GM12878 (cell line): ENCODE measurements around the gene CBFB. TPM values are rescaled to one million over a fixed set of nuclear protein-coding genes. Genes with fewer than 3 reads are reported as not detected.

Experiments used
- ATAC-seq: fragments of 200-7000 bp; cut with Tn5 transposase; 3 replicates; pipeline ENCODE4 v1.9.1; 2020; ENCODE audit warnings: mild to moderate bottlenecking, moderate library complexity
- BruUV-seq: library from RNA; stranded (reverse); fragments of 400-500 nt; replicated peaks from 2 replicates; lab custom pipeline; 2021; lab: Mats Ljungman, UMichigan
- CTCF ChIA-PET: fragments of 300-600 bp; sonication (Branson Sonifier 250); formaldehyde crosslinking; extraction: SDS; loops from one replicate; lab custom pipeline; 2021; ENCODE audit warnings: inconsistent platforms; lab: Yijun Ruan, JAX
- POLR2A ChIA-PET: fragments of 350-600 bp; formaldehyde crosslinking; extraction: SDS; loops from one replicate; lab custom pipeline; 2021; ENCODE audit warnings: inconsistent platforms; lab: Charles Lee
- RAD21 ChIA-PET: fragments of 300-600 bp; sonication (Branson Sonifier 250); formaldehyde crosslinking; loops from one replicate; lab custom pipeline; 2023; ENCODE audit warnings: antibody characterized with exemption; ENCODE audit not compliant: unreplicated experiment; lab: Charles Lee
- SMC1A ChIA-PET: fragments of 300-600 bp; sonication (Branson Sonifier 250); formaldehyde crosslinking; loops from one replicate; lab custom pipeline; 2023; ENCODE audit not compliant: unreplicated experiment, uncharacterized antibody; lab: Charles Lee
- DNase-seq: peaks from one replicate; pipeline ENCODE4 v3.0.0-alpha.2; 2011; ENCODE audit warnings: low read depth, low spot score
- FAIRE-seq: peaks from 3 replicates; lab custom pipeline; 2011; peaks lifted over from hg19 to GRCh38; lab: Jason Lieb, UNC
- H2AFZ ChIP-seq: 2 replicates; pipeline ENCODE4 v1.6.0; 2011; ENCODE audit warnings: low read depth, low read length, control low read depth; ENCODE audit not compliant: control insufficient read depth
- H3K27ac ChIP-seq: 2 replicates; pipeline ENCODE4 v1.5.1; 2011; ENCODE audit warnings: control low read depth; ENCODE audit not compliant: control insufficient read depth, insufficient read depth
- H3K27me3 ChIP-seq, 2 experiments: replicated peaks in 1 of 2; 2 replicates each; pipeline versions ENCODE4 v1.6.0 to v1.6.1; 2011; ENCODE audit warnings: low read length in 1 of 2; ENCODE audit not compliant: control insufficient read depth in 2 of 2, insufficient read depth in 2 of 2
- H3K36me3 ChIP-seq, 2 experiments: 2 replicates each; pipeline ENCODE4 v1.5.1; 2011; ENCODE audit warnings: low read length in 1 of 2; ENCODE audit not compliant: control insufficient read depth in 2 of 2, insufficient read depth in 2 of 2
- H3K4me1 ChIP-seq: 2 replicates; pipeline ENCODE4 v1.6.1; 2011; ENCODE audit warnings: mild to moderate bottlenecking, low read length, moderate library complexity, mixed read lengths; ENCODE audit not compliant: control insufficient read depth, insufficient read depth
- H3K4me2 ChIP-seq: 2 replicates; pipeline ENCODE4 v1.6.0; 2011; ENCODE audit warnings: control low read depth; ENCODE audit not compliant: control insufficient read depth, insufficient read depth
- H3K4me3 ChIP-seq: fragments of 200-600 bp; sonication (generic); 2 replicates; pipeline ENCODE4 v1.5.1; 2016
- H3K79me2 ChIP-seq: 2 replicates; pipeline ENCODE4 v1.6.0; 2011; ENCODE audit warnings: low read length; ENCODE audit not compliant: control insufficient read depth, insufficient read depth
- H3K9ac ChIP-seq: 2 replicates; pipeline ENCODE4 v1.8.0; 2011; ENCODE audit warnings: low read length, control low read depth, mixed read lengths; ENCODE audit not compliant: control insufficient read depth, insufficient read depth
- H3K9me3 ChIP-seq: replicated peaks from 3 replicates; pipeline ENCODE4 v1.5.1; 2011; ENCODE audit warnings: mild to moderate bottlenecking, low read length; ENCODE audit not compliant: control insufficient read depth, insufficient read depth
- H4K20me1 ChIP-seq: 2 replicates; pipeline ENCODE4 v1.6.0; 2011; ENCODE audit not compliant: control insufficient read depth, insufficient read depth
- NFYA ChIP-seq: IDR thresholded peaks from 2 replicates; pipeline ENCODE4 v1.6.1; 2011; ENCODE audit warnings: low read depth, mild to moderate bottlenecking, low read length, improper control_type of control experiment, borderline replicate concordance
- NR2F1 ChIP-seq: fragments of 450-650 bp; conservative IDR thresholded peaks from 2 replicates; pipeline ENCODE4 v1.6.1; 2017; ENCODE audit warnings: mild to moderate bottlenecking
- SMARCA5 ChIP-seq: fragments of 450-650 bp; IDR thresholded peaks from 2 replicates; pipeline ENCODE4 v1.6.1; 2017; ENCODE audit warnings: mild to moderate bottlenecking
- WGBS: methylation state at CpG from one replicate; pipeline ENCODE4 v1.1.6; 2016; ENCODE audit warnings: low lambda C conversion rate; ENCODE audit not compliant: insufficient replicate concordance, insufficient coverage; ENCODE audit errors: missing lambda C conversion rate; 5-methylcytosine and 5-hydroxymethylcytosine counted together
- in situ Hi-C: fragments of 300-500 bp; cut with MboI; formaldehyde crosslinking; loops from 9 replicates; pipeline ENCODE4 v1.14.3; 2018; ENCODE audit warnings: mixed read lengths
- intact Hi-C: fragments of 100-400 bp; cut with micrococcal nuclease; formaldehyde crosslinking; loops from one replicate; pipeline ENCODE4 v1.14.2; 2022; ENCODE audit not compliant: unreplicated experiment
- polyA plus RNA-seq, 11 experiments: library from polyadenylated mRNA; depleted of rRNA in 4 of 11; unstranded in 6 of 11; stranded (reverse) in 5 of 11; fragments of >200 nt; fragmentation: Nextera tagmentation in 4 of 11; fragmentation: Illumina TruSeq in 1 of 11; extraction: Ambion mirVana in 4 of 11; extraction: Trizol in 1 of 11; gene quantifications; 1 replicate in 1 of 11; 2 replicates in 10 of 11; pipeline versions ENCODE4 v1.2.1 to v1.2.3, GENCODE V29; 2011 to 2016; ENCODE audit warnings: inconsistent platforms in 2 of 11, missing spikeins in 2 of 11, low read depth in 1 of 11
- total RNA-seq, 4 experiments: library from RNA; depleted of rRNA in 3 of 4; stranded (reverse); fragments of >200 nt in 3 of 4; fragmentation: Illumina TruSeq in 1 of 4; extraction: Trizol in 1 of 4; gene quantifications; 2 replicates each; pipeline versions ENCODE4 v1.2.1 to v1.2.3, GENCODE V29; 2013 to 2021
- TF ChIP-seq, protein P1 (sequence below), 3 experiments: IDR thresholded peaks in 2 of 3; conservative IDR thresholded peaks in 1 of 3; 2 replicates each; pipeline ENCODE4 v1.5.1; 2011; ENCODE audit warnings: low read depth in 3 of 3, low read length in 3 of 3, mild to moderate bottlenecking in 3 of 3, control low read depth in 2 of 3, moderate library complexity in 2 of 3, inconsistent platforms in 1 of 3, mixed read lengths in 1 of 3; ENCODE audit not compliant: control insufficient read depth in 2 of 3, insufficient read depth in 1 of 3; ENCODE audit errors: extremely low read depth in 1 of 3
- TF ChIP-seq, protein P2 (sequence below): fragments of 450-650 bp; conservative IDR thresholded peaks from 2 replicates; pipeline ENCODE4 v1.6.1; 2017; ENCODE audit warnings: mild to moderate bottlenecking, moderate library complexity
- TF ChIP-seq, protein P3 (sequence below): fragments of 450-650 bp; formaldehyde crosslinking; IDR thresholded peaks from 2 replicates; pipeline ENCODE4 v1.5.0; 2022; ENCODE audit warnings: mild to moderate bottlenecking, missing genetic modification characterization

The CBFB gene
- total and polyA plus RNA-seq, 10 of the 15 experiments (the other 5 are each of a cell fraction or from before 2014, with no cell fraction given), result 25.3 to 83.8 (median 65.7) TPM

DNA sequence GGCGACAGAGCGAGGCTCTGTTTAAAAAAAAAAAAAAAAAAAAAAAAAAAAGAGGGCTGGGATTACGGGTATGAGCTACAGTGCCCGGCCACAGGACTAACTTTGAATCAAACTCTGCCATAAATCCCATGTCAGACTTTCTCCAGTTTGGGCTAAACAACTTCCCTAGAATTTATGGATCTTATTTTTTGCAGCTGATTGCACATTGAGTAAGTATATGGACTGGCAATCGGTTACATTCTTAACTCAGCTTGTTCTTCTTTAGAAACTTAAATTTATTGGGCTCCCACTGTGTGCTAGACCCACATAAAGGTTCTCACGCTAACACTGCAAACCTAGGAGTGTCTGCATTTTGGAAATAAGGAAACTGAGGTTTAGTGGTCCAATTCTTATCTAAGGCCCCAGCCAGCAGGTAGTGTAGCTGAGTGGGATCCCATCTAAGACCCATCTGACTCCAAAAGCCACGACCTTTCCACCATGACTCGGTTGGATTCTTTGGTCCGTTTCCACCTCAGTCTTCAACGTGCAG, 718 bp upstream of the CBFB start:
- Histone ChIP-seq H3K4me1 (peaks cover 13% of the 10 kb centered on the region), H2AFZ (peak overlapping the region; percentile 97), H3K79me2 (peaks cover 46% of the 10 kb centered on the region), H3K9me3 (no peaks in the 10 kb centered on the region), H4K20me1 (no peaks in the 10 kb centered on the region), H3K27me3 (no peaks in the 10 kb centered on the region), H3K9ac (peak overlapping the region; percentile 99), H3K36me3 (peaks cover 0 to 3% of the 10 kb centered on the region in 2 experiments; a peak in 1 of 4 replicates), H3K27ac (peak overlapping the region; percentile 99), H3K4me2 (peak overlapping the region; percentile 94), H3K4me3 (peak overlapping the region; percentile 72)
- ATAC-seq (no peak), DNase-seq (no peak), FAIRE-seq (no peak)
- intact Hi-C loops (no loop called here), in situ Hi-C loops (loop anchor here (25.0 kb wide), 1 partner anchor 491 kb away; no protein-coding TSS in a partner anchor)
- POLR2A ChIA-PET, result interaction anchor here (0.6 to 2.7 kb wide), 18 partner anchors 10 to 1297 kb away, joined by 3 to 23 read pairs (median 4); partner anchors contain the start of genes FBXL8, FHOD1, NOL3 and TRADD
- 28% methylated on average over 9 of the region's 10 CpGs for WGBS
- SMC1A ChIA-PET, result interaction anchor here (0.7 to 2.6 kb wide), 10 partner anchors 9 to 78 kb away, joined by 3 to 17 read pairs (median 4); no protein-coding TSS in a partner anchor
- TSS peak; percentile 99 for BruUV-seq
- CTCF ChIA-PET, result interaction anchor here (0.7 to 3.8 kb wide), 8 partner anchors 10 to 157 kb away, joined by 3 to 54 read pairs (median 6); no protein-coding TSS in a partner anchor
- RAD21 ChIA-PET, result interaction anchor here (0.6 to 1.8 kb wide), 13 partner anchors 10 to 408 kb away, joined by 3 to 13 read pairs (median 3); partner anchors contain the start of gene NOL3
- TF ChIP-seq, protein P1, sequence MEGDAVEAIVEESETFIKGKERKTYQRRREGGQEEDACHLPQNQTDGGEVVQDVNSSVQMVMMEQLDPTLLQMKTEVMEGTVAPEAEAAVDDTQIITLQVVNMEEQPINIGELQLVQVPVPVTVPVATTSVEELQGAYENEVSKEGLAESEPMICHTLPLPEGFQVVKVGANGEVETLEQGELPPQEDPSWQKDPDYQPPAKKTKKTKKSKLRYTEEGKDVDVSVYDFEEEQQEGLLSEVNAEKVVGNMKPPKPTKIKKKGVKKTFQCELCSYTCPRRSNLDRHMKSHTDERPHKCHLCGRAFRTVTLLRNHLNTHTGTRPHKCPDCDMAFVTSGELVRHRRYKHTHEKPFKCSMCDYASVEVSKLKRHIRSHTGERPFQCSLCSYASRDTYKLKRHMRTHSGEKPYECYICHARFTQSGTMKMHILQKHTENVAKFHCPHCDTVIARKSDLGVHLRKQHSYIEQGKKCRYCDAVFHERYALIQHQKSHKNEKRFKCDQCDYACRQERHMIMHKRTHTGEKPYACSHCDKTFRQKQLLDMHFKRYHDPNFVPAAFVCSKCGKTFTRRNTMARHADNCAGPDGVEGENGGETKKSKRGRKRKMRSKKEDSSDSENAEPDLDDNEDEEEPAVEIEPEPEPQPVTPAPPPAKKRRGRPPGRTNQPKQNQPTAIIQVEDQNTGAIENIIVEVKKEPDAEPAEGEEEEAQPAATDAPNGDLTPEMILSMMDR (IDR thresholded peaks at IDR 0.05 in 2 of 3, conservative IDR thresholded peaks at IDR 0.05 in 1 of 3; ENCODE audit: control insufficient read depth in 2 of 3, extremely low read depth in 1 of 3, insufficient read depth in 1 of 3, low read depth in 3 of 3, low read length in 3 of 3), result 0 out of 6 replicates have a peak, but pooled peaks of 1 of the 3 experiments have one; percentile 6
- no peak for TF ChIP-seq NFYA
- TF ChIP-seq, protein P2, sequence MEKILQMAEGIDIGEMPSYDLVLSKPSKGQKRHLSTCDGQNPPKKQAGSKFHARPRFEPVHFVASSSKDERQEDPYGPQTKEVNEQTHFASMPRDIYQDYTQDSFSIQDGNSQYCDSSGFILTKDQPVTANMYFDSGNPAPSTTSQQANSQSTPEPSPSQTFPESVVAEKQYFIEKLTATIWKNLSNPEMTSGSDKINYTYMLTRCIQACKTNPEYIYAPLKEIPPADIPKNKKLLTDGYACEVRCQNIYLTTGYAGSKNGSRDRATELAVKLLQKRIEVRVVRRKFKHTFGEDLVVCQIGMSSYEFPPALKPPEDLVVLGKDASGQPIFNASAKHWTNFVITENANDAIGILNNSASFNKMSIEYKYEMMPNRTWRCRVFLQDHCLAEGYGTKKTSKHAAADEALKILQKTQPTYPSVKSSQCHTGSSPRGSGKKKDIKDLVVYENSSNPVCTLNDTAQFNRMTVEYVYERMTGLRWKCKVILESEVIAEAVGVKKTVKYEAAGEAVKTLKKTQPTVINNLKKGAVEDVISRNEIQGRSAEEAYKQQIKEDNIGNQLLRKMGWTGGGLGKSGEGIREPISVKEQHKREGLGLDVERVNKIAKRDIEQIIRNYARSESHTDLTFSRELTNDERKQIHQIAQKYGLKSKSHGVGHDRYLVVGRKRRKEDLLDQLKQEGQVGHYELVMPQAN, result no peak
- TF ChIP-seq NR2F1, result 0 out of 2 replicates have a peak, but pooled peaks have one; percentile 14
- TF ChIP-seq, protein P3, sequence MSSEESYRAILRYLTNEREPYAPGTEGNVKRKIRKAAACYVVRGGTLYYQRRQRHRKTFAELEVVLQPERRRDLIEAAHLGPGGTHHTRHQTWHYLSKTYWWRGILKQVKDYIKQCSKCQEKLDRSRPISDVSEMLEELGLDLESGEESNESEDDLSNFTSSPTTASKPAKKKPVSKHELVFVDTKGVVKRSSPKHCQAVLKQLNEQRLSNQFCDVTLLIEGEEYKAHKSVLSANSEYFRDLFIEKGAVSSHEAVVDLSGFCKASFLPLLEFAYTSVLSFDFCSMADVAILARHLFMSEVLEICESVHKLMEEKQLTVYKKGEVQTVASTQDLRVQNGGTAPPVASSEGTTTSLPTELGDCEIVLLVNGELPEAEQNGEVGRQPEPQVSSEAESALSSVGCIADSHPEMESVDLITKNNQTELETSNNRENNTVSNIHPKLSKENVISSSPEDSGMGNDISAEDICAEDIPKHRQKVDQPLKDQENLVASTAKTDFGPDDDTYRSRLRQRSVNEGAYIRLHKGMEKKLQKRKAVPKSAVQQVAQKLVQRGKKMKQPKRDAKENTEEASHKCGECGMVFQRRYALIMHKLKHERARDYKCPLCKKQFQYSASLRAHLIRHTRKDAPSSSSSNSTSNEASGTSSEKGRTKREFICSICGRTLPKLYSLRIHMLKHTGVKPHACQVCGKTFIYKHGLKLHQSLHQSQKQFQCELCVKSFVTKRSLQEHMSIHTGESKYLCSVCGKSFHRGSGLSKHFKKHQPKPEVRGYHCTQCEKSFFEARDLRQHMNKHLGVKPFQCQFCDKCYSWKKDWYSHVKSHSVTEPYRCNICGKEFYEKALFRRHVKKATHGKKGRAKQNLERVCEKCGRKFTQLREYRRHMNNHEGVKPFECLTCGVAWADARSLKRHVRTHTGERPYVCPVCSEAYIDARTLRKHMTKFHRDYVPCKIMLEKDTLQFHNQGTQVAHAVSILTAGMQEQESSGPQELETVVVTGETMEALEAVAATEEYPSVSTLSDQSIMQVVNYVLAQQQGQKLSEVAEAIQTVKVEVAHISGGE, result no peak
- TF ChIP-seq SMARCA5, result 0 out of 2 replicates have a peak, but pooled peaks have one; percentile 21
